HCT116 (cell line): ENCODE results near the gene XYLT2. TPM values are rescaled to one million over a fixed set of nuclear protein-coding genes. Genes with fewer than 3 reads are reported as not detected.

Source experiments
- ATAC-seq: fragments of 200-7000 bp; cut with Tn5 transposase; 2 replicates; pipeline ENCODE4 v1.9.1; 2020; ENCODE audit warnings: mild to moderate bottlenecking, moderate library complexity
- BruUV-seq: library from RNA; stranded (reverse); fragments of 400-500 nt; replicated peaks from 2 replicates; lab custom pipeline; 2021; lab: Mats Ljungman, UMichigan
- CTCF ChIA-PET: fragments of 300-600 bp; sonication (Branson Sonifier 250); formaldehyde crosslinking; loops from one replicate; lab custom pipeline; 2021; ENCODE audit warnings: antibody characterized with exemption; lab: Charles Lee
- POLR2A ChIA-PET: fragments of 300-600, 350-600 bp; sonication (Branson Sonifier 250); formaldehyde crosslinking; loops from one replicate; lab custom pipeline; 2021; ENCODE audit warnings: antibody characterized with exemption; lab: Charles Lee
- RAD21 ChIA-PET, 2 experiments: fragments of 300-600 bp; sonication (Branson Sonifier 250); formaldehyde crosslinking; loops; one replicate each; lab custom pipeline; 2023; ENCODE audit warnings: low total read pairs in 2 of 2; ENCODE audit not compliant: uncharacterized antibody in 2 of 2, unreplicated experiment in 2 of 2, low non-redundant PET in 1 of 2; lab: Charles Lee
- DNase-seq: peaks from one replicate; pipeline ENCODE4 v3.0.0-alpha.2; 2010; ENCODE audit warnings: low read depth, low spot score
- H2AFZ ChIP-seq: fragments of 200-600 bp; shearing (Covaris generic), sonication (generic); 2 replicates; pipeline ENCODE4 v1.6.1; 2017; ENCODE audit warnings: low read depth, mixed run types, mixed read lengths, antibody characterized with exemption, low read length; ENCODE audit not compliant: poor library complexity, severe bottlenecking
- H3K27ac ChIP-seq: 2 replicates; pipeline ENCODE4 v1.5.1; 2012; ENCODE audit warnings: low read depth, low read length
- H3K27me3 ChIP-seq: fragments of 200-600 bp; sonication (generic); 2 replicates; pipeline ENCODE4 v1.6.1; 2016; ENCODE audit warnings: mixed run types, low read length, mixed read lengths; ENCODE audit not compliant: insufficient read depth
- H3K36me3 ChIP-seq, 2 experiments: fragments of 200-500 bp in 1 of 2; fragments of 200-600 bp in 1 of 2; sonication (Bioruptor generic) in 1 of 2; sonication (generic) in 1 of 2; 2 replicates each; pipeline versions ENCODE4 v1.5.1 to v1.6.1; 2014 to 2016; ENCODE audit warnings: low read length in 2 of 2, inconsistent platforms in 1 of 2, mixed read lengths in 1 of 2, mixed run types in 1 of 2; ENCODE audit not compliant: insufficient read depth in 2 of 2, control insufficient read depth in 1 of 2
- H3K4me1 ChIP-seq, 2 experiments: fragments of 200-600 bp in 1 of 2; sonication (generic) in 1 of 2; 2 replicates each; pipeline versions ENCODE4 v1.5.1 to v1.6.1; 2012 to 2017; ENCODE audit warnings: low read length in 2 of 2, inconsistent platforms in 1 of 2, mild to moderate bottlenecking in 1 of 2, mixed read lengths in 1 of 2, mixed run types in 1 of 2, moderate library complexity in 1 of 2; ENCODE audit not compliant: insufficient read depth in 2 of 2, control insufficient read depth in 1 of 2
- H3K4me2 ChIP-seq: fragments of 200-600 bp; sonication (generic); 2 replicates; pipeline ENCODE4 v1.6.1; 2017; ENCODE audit warnings: mixed run types, low read length, mixed read lengths
- H3K4me3 ChIP-seq, 2 experiments: fragments of 200-600 bp in 1 of 2; sonication (generic) in 1 of 2; replicated peaks in 1 of 2; 2 replicates each; pipeline ENCODE4 v1.5.1; 2011 to 2016; ENCODE audit warnings: low read length in 2 of 2, control low read depth in 1 of 2, low read depth in 1 of 2, mild to moderate bottlenecking in 1 of 2, mixed read lengths in 1 of 2, mixed run types in 1 of 2
- H3K79me2 ChIP-seq: fragments of 200-600 bp; sonication (generic); 2 replicates; pipeline ENCODE4 v1.6.1; 2017; ENCODE audit warnings: mild to moderate bottlenecking, mixed run types, low read length, moderate library complexity, mixed read lengths; ENCODE audit not compliant: insufficient read depth
- H3K9ac ChIP-seq: fragments of 200-600 bp; sonication (generic); 2 replicates; pipeline ENCODE4 v1.6.1; 2016; ENCODE audit warnings: low read length, mixed read lengths
- H3K9me2 ChIP-seq: fragments of 200-600 bp; sonication (generic), shearing (Covaris generic); 2 replicates; pipeline ENCODE4 v1.6.1; 2017; ENCODE audit warnings: mixed run types, mild to moderate bottlenecking, moderate library complexity; ENCODE audit not compliant: insufficient read depth
- H3K9me3 ChIP-seq, 2 experiments: fragments of 200-500 bp in 1 of 2; fragments of 200-600 bp in 1 of 2; sonication (Bioruptor generic) in 1 of 2; sonication (generic) in 1 of 2; 2 replicates each; pipeline ENCODE4 v1.6.1; 2014 to 2017; ENCODE audit warnings: low read length in 2 of 2, mixed read lengths in 2 of 2, inconsistent platforms in 1 of 2, low read depth in 1 of 2, mild to moderate bottlenecking in 1 of 2, mixed run types in 1 of 2, moderate library complexity in 1 of 2; ENCODE audit not compliant: control insufficient read depth in 1 of 2, insufficient read depth in 1 of 2
- H4K20me1 ChIP-seq: fragments of 200-600 bp; sonication (generic), shearing (Covaris generic); 2 replicates; pipeline ENCODE4 v1.6.1; 2017; ENCODE audit warnings: mixed run types, mild to moderate bottlenecking, moderate library complexity; ENCODE audit not compliant: insufficient read depth
- CBX3 ChIP-seq: IDR thresholded peaks from 2 replicates; pipeline ENCODE4 v1.6.1; 2012; ENCODE audit warnings: low read depth
- CTCF ChIP-seq, 3 experiments: fragments of 200-600 bp in 1 of 3; sonication (generic) in 1 of 3; IDR thresholded peaks in 2 of 3; conservative IDR thresholded peaks in 1 of 3; 2 replicates each; pipeline ENCODE4 v1.5.1; 2012 to 2017; ENCODE audit warnings: low read depth in 2 of 3, low read length in 2 of 3, antibody characterized with exemption in 1 of 3, borderline replicate concordance in 1 of 3, control low read depth in 1 of 3, mild to moderate bottlenecking in 1 of 3, mixed read lengths in 1 of 3, mixed run types in 1 of 3, moderate library complexity in 1 of 3; ENCODE audit not compliant: insufficient read depth in 1 of 3
- EGR1 ChIP-seq: IDR thresholded peaks from 2 replicates; pipeline ENCODE4 v1.6.1; 2012; ENCODE audit warnings: low read depth
- ELF1 ChIP-seq: IDR thresholded peaks from 2 replicates; pipeline ENCODE4 v1.6.1; 2012; ENCODE audit warnings: low read depth, borderline replicate concordance
- EZH2phosphoT487 ChIP-seq: fragments of 200-600 bp; IDR thresholded peaks from 2 replicates; pipeline ENCODE4 v1.6.1; 2018; ENCODE audit warnings: antibody characterized with exemption, borderline replicate concordance
- JUND ChIP-seq: IDR thresholded peaks from 2 replicates; pipeline ENCODE4 v1.6.1; 2012
- POLR2AphosphoS5 ChIP-seq: IDR thresholded peaks from 2 replicates; pipeline ENCODE4 v1.6.1; 2011; ENCODE audit warnings: mild to moderate bottlenecking, low read depth, low read length, moderate library complexity
- RAD21 ChIP-seq: IDR thresholded peaks from 2 replicates; pipeline ENCODE4 v1.6.1; 2012; ENCODE audit warnings: low read depth, mild to moderate bottlenecking
- REST ChIP-seq: IDR thresholded peaks from 2 replicates; pipeline ENCODE4 v1.6.1; 2012; ENCODE audit warnings: low read depth
- SIN3A ChIP-seq: IDR thresholded peaks from 2 replicates; pipeline ENCODE4 v1.6.1; 2012; ENCODE audit warnings: low read depth
- SP1 ChIP-seq: IDR thresholded peaks from 2 replicates; pipeline ENCODE4 v1.6.1; 2012; ENCODE audit warnings: low read depth
- SRF ChIP-seq: IDR thresholded peaks from 2 replicates; pipeline ENCODE4 v1.6.1; 2012; ENCODE audit warnings: low read depth
- ZNF274 ChIP-seq: fragments of 200-500 bp; sonication (Bioruptor generic); IDR thresholded peaks from 2 replicates; pipeline ENCODE4 v1.6.1; 2014; ENCODE audit warnings: mild to moderate bottlenecking, low read depth, low read length, inconsistent platforms
- intact Hi-C: fragments of 100-400 bp; cut with micrococcal nuclease; formaldehyde crosslinking; loops from 2 replicates; pipeline ENCODE4 v1.10.0; 2022
- total RNA-seq: library from RNA; stranded (reverse); gene quantifications from one replicate; pipeline ENCODE4 v1.2.1, GENCODE V29; 2021; ENCODE audit not compliant: unreplicated experiment
- TF ChIP-seq, protein P1 (sequence below): IDR thresholded peaks from 2 replicates; pipeline ENCODE4 v1.6.1; 2012

The XYLT2 gene
- total RNA-seq, 1 experiment from 2014 or later: 37.5 TPM

- Histone ChIP-seq H2AFZ (no peak overlapping the region), H3K4me1 (peaks cover 12 to 34% of the 10 kb centered on the region in 2 experiments), H3K4me2 (peak overlapping the region; percentile 100; the same call in 1 of the 2 replicates), H3K27ac (no peak overlapping the region), H3K9me3 (no peaks in the 10 kb centered on the region), H3K9me2 (no peaks in the 10 kb centered on the region), H3K27me3 (no peaks in the 10 kb centered on the region)
- ChIA-PET POLR2A (interaction anchor here (1.4 kb wide), 1 partner anchor 28 kb away, joined by 3 read pairs; no protein-coding TSS in a partner anchor), RAD21 (no interaction called here)
- DNase-seq: no peak
- intact Hi-C loops: no loop called here
- BruUV-seq: no TSS peak
- TF ChIP-seq EZH2phosphoT487 (no peak), CTCF (IDR thresholded peaks at IDR 0.05 in 2 of 3, conservative IDR thresholded peaks at IDR 0.05 in 1 of 3; ENCODE audit: borderline replicate concordance in 1 of 3, insufficient read depth in 1 of 3, low read depth in 2 of 3, low read length in 2 of 3) (no peak), ELF1 (no peak)
- TF ChIP-seq, all 23 proteins: peak for 0
- Histone ChIP-seq H3K79me2 (peaks cover 51% of the 10 kb centered on the region), H3K4me3 (no peak overlapping the region), H3K36me3 (no peaks in the 10 kb centered on the region), H4K20me1 (no peaks in the 10 kb centered on the region), H3K9ac (no peak overlapping the region)
- CTCF ChIA-PET: no interaction called here
- ATAC-seq: no peak
These were observed 2.0 kb downstream of the XYLT2 start for GRCh38 chr17:50347894-50348291.

- no peak overlapping the region for H3K27ac ChIP-seq
- RAD21 ChIA-PET: no interaction called here
- H3K9me3 ChIP-seq: no peaks in the 10 kb centered on the region
- H3K27me3 ChIP-seq: no peaks in the 10 kb centered on the region
- intact Hi-C loops: no loop called here
- peaks cover 0 to under 1% of the 10 kb centered on the region in 2 experiments; a peak in 1 of 4 replicates for H3K36me3 ChIP-seq
- peaks cover 51% of the 10 kb centered on the region for H3K79me2 ChIP-seq
- POLR2A ChIA-PET: interaction anchor here (0.9 kb wide), 1 partner anchor 13 kb away, joined by 4 read pairs; no protein-coding TSS in a partner anchor
- H3K4me2 ChIP-seq: 0 out of 2 replicates have a peak overlapping the region, but pooled peaks have one; percentile 5
- BruUV-seq: no TSS peak
- ATAC-seq: no peak
- no peak overlapping the region for H2AFZ ChIP-seq
- H3K4me1 ChIP-seq: peaks cover 12 to 34% of the 10 kb centered on the region in 2 experiments
- H4K20me1 ChIP-seq: no peaks in the 10 kb centered on the region
- no peak for DNase-seq
- no peak overlapping the region for H3K4me3 ChIP-seq
- H3K9ac ChIP-seq: no peak overlapping the region
- CTCF ChIA-PET: interaction anchor here (1.0 to 1.1 kb wide), 2 partner anchors 53 to 179 kb away, joined by 3 read pairs; no protein-coding TSS in a partner anchor
- TF ChIP-seq RAD21: no peak
- TF ChIP-seq SP1: no peak
- TF ChIP-seq ZNF274: no peak
- TF ChIP-seq POLR2AphosphoS5: no peak
- no peak for TF ChIP-seq JUND
- TF ChIP-seq EGR1: no peak
- TF ChIP-seq, protein P1, sequence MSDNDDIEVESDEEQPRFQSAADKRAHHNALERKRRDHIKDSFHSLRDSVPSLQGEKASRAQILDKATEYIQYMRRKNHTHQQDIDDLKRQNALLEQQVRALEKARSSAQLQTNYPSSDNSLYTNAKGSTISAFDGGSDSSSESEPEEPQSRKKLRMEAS: no peak
- TF ChIP-seq REST: no peak
- no peak for TF ChIP-seq SRF
- no peak for TF ChIP-seq SIN3A
- TF ChIP-seq CBX3: no peak
- H3K9me2 ChIP-seq: no peaks in the 10 kb centered on the region
These were observed 2.8 kb downstream of the XYLT2 start for GRCh38 chr17:50348522-50349242.
